PC-3 (cell line): ENCODE data around the gene KRT82.

Experiments
- CTCF ChIP-seq: fragments of 300-600 bp; sonication (generic); conservative IDR thresholded peaks from 2 replicates; pipeline ENCODE4 v1.5.1; 2017; ENCODE audit warnings: antibody characterized with exemption, low read depth, mild to moderate bottlenecking, low read length
- EZH2 ChIP-seq: fragments of 300-600 bp; sonication (generic); IDR thresholded peaks from one replicate; pipeline ENCODE4 v1.6.1; 2017; ENCODE audit warnings: antibody characterized with exemption, mild to moderate bottlenecking, low read length; ENCODE audit not compliant: unreplicated experiment
- EZH2phosphoT487 ChIP-seq: fragments of 300-600 bp; sonication (generic); IDR thresholded peaks from 2 replicates; pipeline ENCODE4 v1.6.1; 2018; ENCODE audit warnings: mild to moderate bottlenecking, antibody characterized with exemption, low read length, borderline replicate concordance

DNA sequence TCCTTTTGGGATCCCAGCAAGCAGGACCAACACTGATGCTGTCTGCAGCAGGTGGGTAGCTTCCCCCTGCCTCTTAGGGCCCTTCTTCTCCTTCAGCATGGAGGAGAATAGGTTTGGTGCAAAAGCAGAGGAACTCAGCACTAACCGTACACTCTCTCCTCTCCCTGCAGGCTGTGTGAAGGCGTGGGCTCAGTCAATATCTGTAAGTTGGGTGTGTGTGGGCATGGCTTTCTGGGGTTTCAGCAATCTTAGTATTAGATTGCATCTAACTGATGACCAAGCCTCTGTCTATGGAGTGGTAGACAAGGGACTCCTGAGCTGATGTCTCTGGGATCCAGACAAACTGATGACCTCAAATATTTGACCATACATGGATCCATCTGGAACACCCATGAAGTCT, 53.2 kb downstream of the KRT82 start:
- no peak for TF ChIP-seq CTCF
- TF ChIP-seq EZH2phosphoT487: no peak
- TF ChIP-seq EZH2: no peak
